Cardiac muscle cell (in vitro differentiated cells and primary cell): Measurements from ENCODE around the gene CDR2. TPM values are rescaled to one million over a fixed set of nuclear protein-coding genes. Genes with fewer than 3 reads are reported as not detected.
"Not testable (repeated sequence)": the region's sequence is repeated elsewhere in the genome, so short reads cannot be mapped to it uniquely, and the experiment has no call there.

Experiments used
- DNase-seq, 2 donors: peaks; one replicate each; pipeline versions ENCODE4 v3.0.0 to v3.0.0-alpha.2; 2010 to 2017; ENCODE audit warnings: low read depth in 1 of 2, low spot score in 1 of 2
- H3K27ac ChIP-seq: fragments of 200-600 bp; sonication (generic); 2 replicates; pipeline ENCODE4 v1.5.1; 2016
- H3K27me3 ChIP-seq: fragments of 200-600 bp; sonication (generic); 2 replicates; pipeline ENCODE4 v1.6.0; 2016; ENCODE audit warnings: control low read depth
- H3K36me3 ChIP-seq: fragments of 200-600 bp; sonication (generic); 2 replicates; pipeline ENCODE4 v1.5.1; 2016; ENCODE audit warnings: control low read depth
- H3K4me1 ChIP-seq: fragments of 200-600 bp; sonication (generic); 2 replicates; pipeline ENCODE4 v1.8.1; 2017; ENCODE audit warnings: low read depth, mild to moderate bottlenecking, mixed run types
- H3K4me3 ChIP-seq: fragments of 200-600 bp; sonication (generic); 2 replicates; pipeline ENCODE4 v1.5.1; 2016; ENCODE audit warnings: mild to moderate bottlenecking
- H3K9me3 ChIP-seq: fragments of 200-600 bp; sonication (generic); 2 replicates; pipeline ENCODE4 v1.5.1; 2017; ENCODE audit warnings: low read depth, mild to moderate bottlenecking, control low read depth
- polyA plus RNA-seq: library from polyadenylated mRNA; unstranded; fragments of >200 nt; fragmentation: Nextera tagmentation; extraction: Ambion mirVana; gene quantifications from 2 replicates; pipeline ENCODE4 v1.2.1, GENCODE V29; 2016
- total RNA-seq: library from RNA; depleted of rRNA; stranded (reverse); fragments of >200 nt; gene quantifications from 2 replicates; pipeline ENCODE4 v1.2.3, GENCODE V29; 2016
- TF ChIP-seq, protein P1 (sequence below): IDR thresholded peaks from 2 replicates; pipeline ENCODE4 v1.5.1; 2012; ENCODE audit warnings: low read depth, mild to moderate bottlenecking, low read length

CDR2 gene
- total and polyA plus RNA-seq, 2 experiments from 2014 or later = 9.7 to 10.7 TPM

DNA sequence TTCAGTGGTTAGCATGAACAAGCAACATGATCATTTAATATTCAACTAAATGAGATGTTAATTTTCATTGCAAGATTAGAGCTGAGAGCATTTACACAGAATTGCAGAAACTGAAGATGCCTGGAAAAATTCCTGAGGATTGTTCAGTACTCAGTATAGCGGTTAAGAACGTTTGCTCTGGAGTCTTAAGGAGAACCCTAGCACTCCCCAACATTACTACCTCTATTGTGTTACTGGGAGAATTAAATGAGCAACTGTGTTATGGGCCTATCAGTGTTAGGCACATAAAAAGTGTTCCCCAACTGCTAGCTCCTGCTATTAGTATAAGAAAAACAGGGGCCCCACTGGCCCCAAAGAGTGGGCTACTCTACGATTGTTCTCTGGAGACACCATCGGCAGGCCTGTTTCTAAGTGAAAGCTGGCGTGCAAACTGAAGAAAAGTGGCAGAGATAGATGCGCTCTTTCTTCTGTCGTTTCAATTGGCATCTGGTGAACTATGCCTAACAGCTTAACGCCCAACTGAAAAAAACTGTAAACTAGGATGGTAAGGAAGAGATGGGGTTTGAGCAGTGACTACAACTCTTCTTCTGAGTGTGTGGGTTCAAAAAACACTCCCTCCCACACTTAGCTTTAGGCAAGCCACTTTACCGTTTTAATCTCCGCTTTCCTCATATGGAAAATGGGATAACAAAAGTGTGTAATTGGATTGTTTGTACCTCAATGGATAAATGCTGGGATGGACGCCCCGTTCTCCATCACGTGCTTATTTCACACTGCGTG, 1.3 kb downstream of the CDR2 start:
- TF ChIP-seq, protein P1, sequence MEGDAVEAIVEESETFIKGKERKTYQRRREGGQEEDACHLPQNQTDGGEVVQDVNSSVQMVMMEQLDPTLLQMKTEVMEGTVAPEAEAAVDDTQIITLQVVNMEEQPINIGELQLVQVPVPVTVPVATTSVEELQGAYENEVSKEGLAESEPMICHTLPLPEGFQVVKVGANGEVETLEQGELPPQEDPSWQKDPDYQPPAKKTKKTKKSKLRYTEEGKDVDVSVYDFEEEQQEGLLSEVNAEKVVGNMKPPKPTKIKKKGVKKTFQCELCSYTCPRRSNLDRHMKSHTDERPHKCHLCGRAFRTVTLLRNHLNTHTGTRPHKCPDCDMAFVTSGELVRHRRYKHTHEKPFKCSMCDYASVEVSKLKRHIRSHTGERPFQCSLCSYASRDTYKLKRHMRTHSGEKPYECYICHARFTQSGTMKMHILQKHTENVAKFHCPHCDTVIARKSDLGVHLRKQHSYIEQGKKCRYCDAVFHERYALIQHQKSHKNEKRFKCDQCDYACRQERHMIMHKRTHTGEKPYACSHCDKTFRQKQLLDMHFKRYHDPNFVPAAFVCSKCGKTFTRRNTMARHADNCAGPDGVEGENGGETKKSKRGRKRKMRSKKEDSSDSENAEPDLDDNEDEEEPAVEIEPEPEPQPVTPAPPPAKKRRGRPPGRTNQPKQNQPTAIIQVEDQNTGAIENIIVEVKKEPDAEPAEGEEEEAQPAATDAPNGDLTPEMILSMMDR = no peak
- Histone ChIP-seq H3K4me3 (peak overlapping the region; percentile 61), H3K9me3 (no peaks in the 10 kb centered on the region), H3K36me3 (no peaks in the 10 kb centered on the region), H3K27ac (no peak overlapping the region), H3K27me3 (peaks cover 6% of the 10 kb centered on the region), H3K4me1 (no peaks in the 10 kb centered on the region)
- DNase-seq = no peak

DNA sequence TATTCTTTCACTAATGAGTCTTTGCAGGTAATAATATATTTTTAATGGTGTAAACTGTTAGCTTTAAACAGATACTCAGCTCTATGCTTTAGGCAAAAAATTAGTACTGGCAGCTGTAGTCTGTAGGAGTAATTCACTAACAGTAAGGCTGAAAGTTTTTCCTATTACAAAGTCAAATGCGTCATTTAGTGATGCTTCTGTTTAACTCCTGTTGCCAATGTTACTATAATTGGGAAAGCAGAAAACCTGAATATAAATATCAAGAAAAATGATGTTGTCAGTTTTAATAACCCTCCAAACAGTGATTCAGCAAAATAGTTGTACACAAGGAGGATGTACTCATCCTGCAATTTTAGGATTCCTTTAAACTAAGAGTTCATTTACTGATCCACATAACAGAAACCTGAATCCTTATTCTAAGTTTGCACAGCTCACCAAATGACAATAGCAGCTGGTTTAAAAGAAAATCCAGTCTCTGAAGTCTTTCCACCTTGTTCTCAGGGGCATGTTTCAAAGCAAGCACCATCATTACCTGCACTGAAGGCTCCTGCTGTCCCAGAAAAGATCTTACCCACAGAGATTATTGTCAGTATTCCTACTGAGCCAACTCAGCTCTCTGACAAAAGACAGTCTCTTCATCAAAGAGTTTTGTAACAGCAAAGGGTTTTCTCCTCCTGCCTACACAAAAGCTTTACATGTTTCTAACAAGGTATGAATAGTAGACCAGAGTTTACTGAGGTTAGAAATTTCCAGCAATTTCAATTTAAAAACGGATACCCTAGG, 4.2 kb downstream of the CDR2 start:
- Histone ChIP-seq H3K4me1 (no peaks in the 10 kb centered on the region), H3K36me3 (no peaks in the 10 kb centered on the region), H3K27me3 (no peaks in the 10 kb centered on the region), H3K4me3 (no peak overlapping the region), H3K9me3 (no peaks in the 10 kb centered on the region), H3K27ac (no peak overlapping the region)
- TF ChIP-seq, protein P1 = no peak
- DNase-seq = peak in 1 of 2 donors; percentile 71

DNA sequence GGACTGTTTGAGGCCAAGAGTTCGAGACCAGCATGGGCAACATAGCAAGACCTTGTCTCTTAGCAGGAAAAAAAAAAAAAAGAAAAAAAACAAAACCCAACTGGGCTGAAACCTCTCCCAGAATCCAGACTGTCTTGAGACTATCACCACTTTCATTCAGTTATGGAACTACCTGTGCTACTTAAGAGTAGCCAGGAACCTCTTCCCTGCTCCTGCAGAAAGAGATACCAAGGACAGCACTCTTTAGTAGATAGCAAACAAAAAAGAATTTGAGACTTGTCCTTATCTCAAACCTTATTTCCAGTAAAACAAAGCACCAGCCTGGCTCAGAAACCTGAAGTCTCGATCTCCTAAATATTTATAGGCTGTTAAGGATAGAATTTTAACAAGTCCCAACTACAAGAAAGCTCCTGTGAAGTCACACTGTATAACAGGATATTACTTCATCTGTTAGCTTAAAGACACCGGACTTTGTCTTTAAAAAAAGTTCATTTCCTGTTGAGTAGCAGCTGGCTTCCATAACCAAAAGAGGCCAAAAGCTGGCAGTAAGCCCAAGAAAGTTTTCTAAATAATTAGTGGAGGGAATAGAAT, 5.1 kb downstream of the CDR2 start:
- no peaks in the 10 kb centered on the region for H3K36me3 ChIP-seq
- H3K27me3 ChIP-seq = no peaks in the 10 kb centered on the region
- H3K4me1 ChIP-seq = no peaks in the 10 kb centered on the region
- H3K9me3 ChIP-seq = no peaks in the 10 kb centered on the region
- H3K4me3 ChIP-seq = no peak overlapping the region
- no peak overlapping the region for H3K27ac ChIP-seq
- TF ChIP-seq, protein P1 = no peak
- peak in 1 of 2 donors; percentile 78 for DNase-seq

DNA sequence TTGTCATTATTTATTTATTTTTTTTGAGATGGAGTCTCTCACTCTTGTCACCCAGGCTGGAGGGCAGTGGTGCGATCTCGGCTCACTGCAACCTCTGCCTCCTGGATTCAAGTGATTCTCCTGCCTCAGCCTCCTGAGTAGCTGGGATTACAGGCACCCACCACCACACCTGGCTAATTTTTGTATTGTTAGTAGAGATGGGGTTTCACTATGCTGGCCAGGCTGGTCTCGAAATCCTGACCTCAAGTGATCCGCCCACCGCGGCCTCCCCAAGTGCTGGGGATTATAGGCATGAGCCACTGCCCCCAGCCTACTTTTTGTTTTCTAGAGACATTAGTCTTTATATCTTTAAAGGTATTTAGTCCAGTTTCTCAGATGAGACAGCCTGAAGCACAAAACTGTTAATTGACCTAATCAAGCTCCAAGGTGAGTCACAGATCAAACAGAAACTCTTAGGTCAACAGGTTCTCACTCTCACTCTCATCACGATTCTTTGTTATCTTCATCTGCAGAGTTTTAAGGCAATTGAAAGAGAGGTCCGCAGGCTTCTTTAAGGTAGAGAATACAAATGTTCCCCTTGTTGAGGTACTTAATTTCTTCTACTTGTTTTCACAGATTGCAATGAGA, 6.1 kb downstream of the CDR2 start:
- not testable (repeated sequence) for H3K36me3 ChIP-seq, H3K27me3 ChIP-seq, H3K4me3 ChIP-seq, H3K4me1 ChIP-seq, H3K27ac ChIP-seq, H3K9me3 ChIP-seq, DNase-seq

DNA sequence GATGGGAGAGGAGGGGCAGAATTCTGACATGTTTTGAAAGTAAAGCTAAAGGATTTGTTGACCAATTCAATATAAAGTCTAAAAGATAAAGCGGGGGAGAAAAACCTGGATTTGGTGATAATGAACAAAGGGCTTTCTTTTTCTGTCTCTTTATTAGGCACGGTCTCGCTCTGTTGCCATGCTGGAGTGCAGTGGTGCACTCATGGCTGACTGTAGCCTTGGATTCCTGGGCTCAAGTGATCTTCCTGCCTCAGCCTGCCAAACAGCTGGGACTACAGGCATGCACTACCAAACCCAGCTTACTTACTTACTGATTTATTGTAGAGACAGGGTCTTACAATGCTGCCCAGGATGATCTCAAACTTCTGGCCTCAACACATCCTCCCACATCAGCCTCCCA, 7.5 kb downstream of the CDR2 start:
- DNase-seq = no peak
- no peaks in the 10 kb centered on the region for H3K27me3 ChIP-seq
- no peaks in the 10 kb centered on the region for H3K4me1 ChIP-seq
- H3K27ac ChIP-seq = no peak overlapping the region
- no peaks in the 10 kb centered on the region for H3K36me3 ChIP-seq
- H3K4me3 ChIP-seq = no peak overlapping the region
- no peaks in the 10 kb centered on the region for H3K9me3 ChIP-seq
- TF ChIP-seq, protein P1 = no peak
